Tibial nerve (tissue), 4 donors: ENCODE measurements around the gene DUS3L. TPM values are rescaled to one million over a fixed set of nuclear protein-coding genes. Genes with fewer than 3 reads are reported as not detected.

Experiments
- DNase-seq, 2 donors: peaks; one replicate each; pipeline ENCODE4 v3.0.0-alpha.2; 2019; ENCODE audit warnings: low spot score in 2 of 2
- H3K27ac ChIP-seq, 4 donors: fragments of 200-600 bp; sonication (generic) in 3 of 4; one replicate each; pipeline ENCODE4 v1.5.1; 2017 to 2019; ENCODE audit warnings: mild to moderate bottlenecking in 1 of 4
- H3K27me3 ChIP-seq, 2 donors: fragments of 200-600 bp; sonication (generic) in 1 of 2; one replicate each; pipeline versions ENCODE4 v1.5.1 to v1.6.0; 2017 to 2019
- H3K36me3 ChIP-seq, 3 donors: fragments of 200-600 bp; sonication (generic); one replicate each; pipeline ENCODE4 v1.5.1; 2018 to 2019
- H3K4me1 ChIP-seq, 4 donors: fragments of 200-600 bp; sonication (generic) in 3 of 4; one replicate each; pipeline ENCODE4 v1.5.1; 2017 to 2019
- H3K4me3 ChIP-seq, 4 donors: fragments of 200-600 bp; sonication (generic) in 3 of 4; one replicate each; pipeline ENCODE4 v1.5.1; 2017 to 2019; ENCODE audit warnings: mild to moderate bottlenecking in 1 of 4, moderate library complexity in 1 of 4
- H3K9me3 ChIP-seq, 4 donors: fragments of 200-600 bp; sonication (generic) in 3 of 4; one replicate each; pipeline ENCODE4 v1.5.1; 2017 to 2019
- CTCF ChIP-seq, 5 experiments: fragments of 200-600 bp in 3 of 5; fragments of 450-650 bp in 2 of 5; sonication (generic) in 3 of 5; IDR thresholded peaks; one replicate each; pipeline ENCODE4 v1.5.1; 2016 to 2019; ENCODE audit warnings: antibody characterized with exemption in 5 of 5, mild to moderate bottlenecking in 3 of 5, moderate library complexity in 2 of 5
- EP300 ChIP-seq, 2 donors: sonication (generic); formaldehyde crosslinking; IDR thresholded peaks; one replicate each; pipeline ENCODE4 v1.6.1; 2017; ENCODE audit warnings: antibody characterized with exemption in 2 of 2, mild to moderate bottlenecking in 1 of 2
- POLR2A ChIP-seq, 2 donors: fragments of 450-650 bp; IDR thresholded peaks; one replicate each; pipeline ENCODE4 v1.6.1; 2017; ENCODE audit warnings: antibody characterized with exemption in 2 of 2, mild to moderate bottlenecking in 2 of 2, moderate library complexity in 2 of 2
- WGBS, 2 donors: methylation state at CpG; one replicate each; pipeline ENCODE4 v1.1.5; 2018; 5-methylcytosine and 5-hydroxymethylcytosine counted together
- total RNA-seq, 4 donors: library from RNA; depleted of rRNA; stranded (reverse); fragments of >200 nt; gene quantifications; one replicate each; pipeline ENCODE4 v1.1.0, GENCODE V29; 2016

Gene DUS3L
- total RNA-seq, 4 donors from 2014 or later = 33.2 to 75.9 (median 54.2) TPM

DNA sequence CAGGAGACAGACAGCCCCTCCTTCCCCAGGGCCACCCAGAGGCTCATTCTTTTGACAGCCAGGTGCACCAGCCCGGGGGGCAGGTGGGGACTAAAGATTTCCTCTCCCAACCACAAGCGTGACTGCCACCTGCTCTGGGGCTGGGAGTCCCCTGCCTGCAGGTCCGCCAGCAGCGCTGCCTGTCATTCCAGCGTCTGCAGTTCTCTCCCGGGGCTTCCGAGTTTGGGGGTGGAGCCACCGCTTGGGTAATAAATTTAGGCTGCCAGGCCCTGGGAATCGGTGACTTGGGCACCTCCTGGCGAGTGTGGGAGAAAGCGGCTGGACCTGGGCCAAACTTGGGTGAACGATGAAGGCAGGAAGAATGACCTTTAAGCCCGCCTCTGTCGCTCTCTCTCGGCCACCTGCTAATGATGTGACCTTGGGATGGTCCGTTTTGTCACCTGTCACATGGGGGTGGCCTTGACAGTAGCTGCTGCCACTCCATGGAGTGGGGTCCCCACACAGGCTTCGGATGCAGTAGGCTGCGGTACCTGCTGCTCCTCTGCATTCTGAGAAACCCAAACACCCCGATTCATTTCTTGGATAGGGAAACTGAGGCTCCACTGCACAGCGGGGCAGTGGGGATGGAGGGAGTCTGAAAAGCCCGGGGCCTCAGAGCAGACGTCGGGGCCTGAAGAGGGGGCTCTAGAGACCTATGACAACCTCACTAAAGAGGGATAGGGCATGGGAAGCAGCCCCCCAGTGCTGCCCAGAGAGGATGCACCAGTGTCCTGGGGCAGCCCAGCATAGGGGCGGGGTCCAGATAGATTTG, 35.8 kb upstream of the DUS3L start:
- Histone ChIP-seq H3K27me3 (peaks cover 0 to 55% of the 10 kb centered on the region in 2 donors), H3K9me3 (no peaks in the 10 kb centered on the region), H3K27ac (no peak overlapping the region), H3K4me1 (peaks cover 0 to 19% (median 8%) of the 10 kb centered on the region in 4 donors), H3K4me3 (no peak overlapping the region), H3K36me3 (no peaks in the 10 kb centered on the region)
- DNase-seq = no peak
- 18 to 24% methylated on average over 21 to 23 of the region's 24 CpGs for WGBS, 2 donors
- TF ChIP-seq EP300 (IDR thresholded peaks at IDR 0.05) = no peak

- WGBS, 2 donors = 69 to 91% methylated on average over 12 to 20 of the region's 21 CpGs
Measured at GRCh38 chr19:5825178-5825577, 34.2 kb upstream of the DUS3L start.

DNA sequence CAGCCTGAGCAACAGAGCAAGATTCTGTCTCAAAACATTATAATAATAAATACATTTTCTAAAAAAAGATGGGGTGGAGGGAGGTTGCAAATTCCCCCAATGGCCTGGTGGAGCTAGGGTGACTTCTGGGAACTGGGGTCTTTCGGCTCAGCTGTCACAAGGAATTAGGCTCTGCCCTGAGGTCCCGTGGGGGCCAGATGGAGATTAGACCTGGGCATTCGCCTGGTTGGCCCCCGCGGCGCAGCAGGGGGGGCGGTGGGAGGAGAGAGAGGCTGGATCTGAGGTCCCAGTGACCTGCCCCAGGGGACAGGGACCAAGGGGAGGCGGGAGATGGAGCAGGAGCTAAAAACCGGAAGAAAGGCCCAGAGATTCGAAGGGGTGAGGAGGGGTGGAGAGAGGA, 33.8 kb upstream of the DUS3L start:
- WGBS, 2 donors = 70 to 85% methylated on average over 10 of the region's 10 CpGs
- Histone ChIP-seq H3K4me3 (no peak overlapping the region), H3K36me3 (no peaks in the 10 kb centered on the region), H3K4me1 (peaks cover 0 to 19% (median 8%) of the 10 kb centered on the region in 4 donors), H3K27me3 (peaks cover 0 to 42% of the 10 kb centered on the region in 2 donors), H3K9me3 (no peaks in the 10 kb centered on the region), H3K27ac (no peak overlapping the region)
- DNase-seq = no peak
- TF ChIP-seq EP300 (IDR thresholded peaks at IDR 0.05) (no peak), CTCF (IDR thresholded peaks at IDR 0.05) (no peak), POLR2A (IDR thresholded peaks at IDR 0.05) (no peak)

More at GRCh38 chr19:5825178-5825577, 34.2 kb upstream of the DUS3L start:
- no peak for DNase-seq
- no peak for TF ChIP-seq EP300 (IDR thresholded peaks at IDR 0.05)
- no peak for TF ChIP-seq POLR2A (IDR thresholded peaks at IDR 0.05)
- no peak for TF ChIP-seq CTCF (IDR thresholded peaks at IDR 0.05)
- peaks cover 0 to 46% of the 10 kb centered on the region in 2 donors for H3K27me3 ChIP-seq
- no peaks in the 10 kb centered on the region for H3K9me3 ChIP-seq
- peaks cover 0 to 19% (median 8%) of the 10 kb centered on the region in 4 donors for H3K4me1 ChIP-seq
- no peaks in the 10 kb centered on the region for H3K36me3 ChIP-seq
- H3K4me3 ChIP-seq = no peak overlapping the region
- no peak overlapping the region for H3K27ac ChIP-seq

GRCh38 chr19:5823579-5824281, 32.8 kb upstream of the DUS3L start:
- H3K9me3 ChIP-seq = no peaks in the 10 kb centered on the region
- 82 to 83% methylated on average over 28 to 29 of the region's 30 CpGs for WGBS, 2 donors
- TF ChIP-seq EP300 (IDR thresholded peaks at IDR 0.05) = no peak
- no peak for TF ChIP-seq POLR2A (IDR thresholded peaks at IDR 0.05)
- TF ChIP-seq CTCF (IDR thresholded peaks at IDR 0.05) = no peak
- peaks cover 0 to 9% (median 4%) of the 10 kb centered on the region in 4 donors for H3K4me1 ChIP-seq
- DNase-seq = no peak
- no peak overlapping the region for H3K4me3 ChIP-seq
- peaks cover 0 to 42% of the 10 kb centered on the region in 2 donors for H3K27me3 ChIP-seq
- H3K27ac ChIP-seq = no peak overlapping the region
- no peaks in the 10 kb centered on the region for H3K36me3 ChIP-seq

- Histone ChIP-seq H3K4me1 (no peaks in the 10 kb centered on the region), H3K27ac (no peak overlapping the region), H3K4me3 (no peak overlapping the region), H3K36me3 (no peaks in the 10 kb centered on the region), H3K27me3 (peaks cover 0 to 39% of the 10 kb centered on the region in 2 donors), H3K9me3 (no peaks in the 10 kb centered on the region)
- 43 to 47% methylated on average over 17 to 30 of the region's 30 CpGs for WGBS, 2 donors
- DNase-seq = no peak
- TF ChIP-seq POLR2A (IDR thresholded peaks at IDR 0.05) (no peak), EP300 (IDR thresholded peaks at IDR 0.05) (no peak), CTCF (IDR thresholded peaks at IDR 0.05) (no peak)
Measured at GRCh38 chr19:5822181-5822844, 31.4 kb upstream of the DUS3L start.
